ENCODE data around the gene SMOC1.

Gene SMOC1

DNA sequence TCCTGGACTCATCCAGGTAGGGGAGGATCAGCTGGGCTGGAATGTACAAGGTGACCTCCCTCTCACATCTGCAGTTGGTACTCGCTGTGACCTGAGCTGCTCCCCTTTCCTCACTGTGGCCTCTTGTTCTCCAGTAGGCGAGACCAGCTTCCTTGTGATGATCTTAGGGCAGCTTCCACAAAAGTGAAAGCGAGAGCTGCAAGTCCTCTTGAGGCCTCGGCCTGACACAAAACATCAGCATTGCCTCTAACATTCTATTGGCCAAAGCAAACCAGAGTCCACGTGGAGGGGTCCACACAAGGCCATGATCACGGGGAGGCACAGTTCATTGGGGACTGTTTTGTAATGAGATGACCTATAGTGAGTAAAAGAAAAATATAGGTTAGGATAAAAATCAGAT is 127.5 kb downstream of the SMOC1 start:
- Histone ChIP-seq H3K36me3 (ENCODE audit: insufficient read depth, low read length) (no peaks in the 10 kb centered on the region), H3K4me3 (ENCODE audit: low read depth in 1 of 2, low read length in 2 of 2) (no peak overlapping the region)

DNA sequence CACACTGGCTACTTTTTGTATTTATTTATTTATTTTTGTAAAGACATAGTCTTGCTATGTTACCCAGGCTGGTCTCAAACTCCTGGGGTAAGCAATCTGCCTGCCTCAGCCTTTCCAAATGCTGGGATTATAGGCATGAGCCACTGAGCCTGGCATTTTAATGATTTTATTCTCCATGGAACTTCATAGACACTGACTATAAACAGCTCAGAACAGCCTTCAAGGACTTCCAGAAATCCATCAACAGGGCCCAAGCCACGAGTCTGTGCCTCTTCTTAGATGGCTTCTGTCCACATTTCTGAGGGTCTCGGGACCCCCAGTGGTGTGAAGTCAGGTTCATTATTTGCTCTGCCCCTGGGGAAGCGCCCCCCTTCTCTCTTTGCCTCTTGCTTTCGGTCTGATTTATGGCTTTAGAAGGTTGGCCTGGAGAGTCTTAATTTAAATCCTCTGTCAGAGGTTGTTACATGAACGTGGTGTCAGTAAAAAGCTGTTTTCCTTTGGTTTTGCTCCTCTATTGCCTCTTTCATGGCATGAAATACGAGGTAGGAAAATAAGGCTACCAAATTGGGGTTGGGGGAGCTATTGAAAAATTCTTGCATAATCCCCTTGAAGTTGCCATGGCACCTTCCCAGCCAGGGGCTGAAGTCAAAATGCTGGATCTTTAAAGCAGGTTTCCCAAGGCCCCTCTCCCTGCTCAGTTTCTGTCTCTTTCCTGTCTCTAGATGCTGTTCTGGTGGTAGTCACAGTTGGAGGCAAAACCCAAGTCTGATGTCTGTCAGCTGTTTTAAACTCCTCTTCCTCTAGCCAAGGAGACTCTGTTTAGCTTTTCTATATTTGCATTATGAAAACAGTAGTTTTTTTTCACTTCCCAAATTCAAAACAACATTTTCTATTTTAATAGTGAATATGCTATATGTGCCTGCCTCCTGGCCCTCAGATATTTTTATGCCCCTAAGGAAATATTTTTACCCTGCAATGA is 129.4 kb downstream of the SMOC1 start:
- peaks cover 14% of the 10 kb centered on the region for H3K4me1 ChIP-seq (ENCODE audit: insufficient read depth, low read length)
- H3K27me3 ChIP-seq (ENCODE audit: control insufficient read depth in 1 of 2, insufficient read depth in 2 of 2, low read length in 2 of 2): no peaks in the 10 kb centered on the region
- no peak overlapping the region for H3K4me3 ChIP-seq (ENCODE audit: low read depth in 1 of 2, low read length in 2 of 2)
- H3K36me3 ChIP-seq (ENCODE audit: insufficient read depth, low read length): no peaks in the 10 kb centered on the region
- H3K9ac ChIP-seq (ENCODE audit: low read length): no peak overlapping the region
- no peaks in the 10 kb centered on the region for H3K9me3 ChIP-seq (ENCODE audit: low read length)
- H3K27ac ChIP-seq (ENCODE audit: low read depth, low read length): no peak overlapping the region

More for the DNA sequence above, 127.5 kb downstream of the SMOC1 start:
- no peak overlapping the region for H3K27ac ChIP-seq (ENCODE audit: low read depth, low read length)
- H3K27me3 ChIP-seq (ENCODE audit: control insufficient read depth in 1 of 2, insufficient read depth in 2 of 2, low read length in 2 of 2): no peaks in the 10 kb centered on the region
- no peaks in the 10 kb centered on the region for H3K9me3 ChIP-seq (ENCODE audit: low read length)
- no peak overlapping the region for H3K9ac ChIP-seq (ENCODE audit: low read length)
- H3K4me1 ChIP-seq (ENCODE audit: insufficient read depth, low read length): peaks cover 14% of the 10 kb centered on the region

DNA sequence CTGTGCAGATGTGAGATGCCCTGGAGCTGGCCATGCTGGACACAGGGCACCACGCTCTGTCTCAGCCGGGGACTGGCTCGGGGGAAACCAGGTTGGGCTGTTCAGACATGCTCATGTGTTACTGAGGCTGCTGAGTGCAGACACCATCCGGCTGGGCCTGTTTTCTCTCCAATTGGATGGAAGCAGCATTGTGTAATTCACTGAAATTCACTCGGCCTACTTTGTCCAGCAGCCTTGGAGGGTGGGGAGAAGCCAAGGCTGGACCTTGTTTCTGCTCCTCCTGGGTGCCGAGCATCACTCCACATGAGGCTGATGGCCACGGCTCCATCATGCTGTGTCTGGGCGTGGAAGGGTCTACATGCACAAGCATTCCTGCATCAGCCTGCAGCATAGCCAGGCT is 130.7 kb downstream of the SMOC1 start:
- peaks cover 14% of the 10 kb centered on the region for H3K4me1 ChIP-seq (ENCODE audit: insufficient read depth, low read length)
- H3K36me3 ChIP-seq (ENCODE audit: insufficient read depth, low read length): no peaks in the 10 kb centered on the region
- no peaks in the 10 kb centered on the region for H3K9me3 ChIP-seq (ENCODE audit: low read length)
- H3K4me3 ChIP-seq (ENCODE audit: low read depth in 1 of 2, low read length in 2 of 2): no peak overlapping the region
- no peaks in the 10 kb centered on the region for H3K27me3 ChIP-seq (ENCODE audit: control insufficient read depth in 1 of 2, insufficient read depth in 2 of 2, low read length in 2 of 2)
- H3K9ac ChIP-seq (ENCODE audit: low read length): no peak overlapping the region
- H3K27ac ChIP-seq (ENCODE audit: low read depth, low read length): no peak overlapping the region

DNA sequence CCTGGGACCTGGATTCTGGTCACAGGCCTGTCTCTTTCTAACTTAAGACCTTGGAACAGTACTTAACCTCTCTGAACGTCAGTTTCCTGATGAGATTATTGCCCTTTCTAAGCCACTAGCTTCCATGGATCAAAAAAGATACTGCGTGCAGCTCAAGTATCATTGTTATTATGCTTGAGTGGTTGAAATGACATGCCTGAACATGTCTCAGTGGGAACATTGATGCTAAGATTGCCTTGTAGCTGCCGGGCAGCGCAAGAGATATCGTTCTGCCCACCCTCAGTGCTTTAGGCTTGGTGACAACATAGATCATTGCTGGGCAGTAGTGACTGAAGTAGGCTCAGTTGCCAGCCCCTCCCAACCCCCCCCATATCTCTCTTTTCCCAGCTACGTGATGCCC is 131.9 kb downstream of the SMOC1 start:
- Histone ChIP-seq H3K27me3 (ENCODE audit: control insufficient read depth in 1 of 2, insufficient read depth in 2 of 2, low read length in 2 of 2) (no peaks in the 10 kb centered on the region), H3K36me3 (ENCODE audit: insufficient read depth, low read length) (no peaks in the 10 kb centered on the region), H3K4me3 (ENCODE audit: low read depth in 1 of 2, low read length in 2 of 2) (no peak overlapping the region), H3K9ac (ENCODE audit: low read length) (no peak overlapping the region), H3K9me3 (ENCODE audit: low read length) (no peaks in the 10 kb centered on the region), H3K27ac (ENCODE audit: low read depth, low read length) (no peak overlapping the region), H3K4me1 (ENCODE audit: insufficient read depth, low read length) (peaks cover 14% of the 10 kb centered on the region)

DNA sequence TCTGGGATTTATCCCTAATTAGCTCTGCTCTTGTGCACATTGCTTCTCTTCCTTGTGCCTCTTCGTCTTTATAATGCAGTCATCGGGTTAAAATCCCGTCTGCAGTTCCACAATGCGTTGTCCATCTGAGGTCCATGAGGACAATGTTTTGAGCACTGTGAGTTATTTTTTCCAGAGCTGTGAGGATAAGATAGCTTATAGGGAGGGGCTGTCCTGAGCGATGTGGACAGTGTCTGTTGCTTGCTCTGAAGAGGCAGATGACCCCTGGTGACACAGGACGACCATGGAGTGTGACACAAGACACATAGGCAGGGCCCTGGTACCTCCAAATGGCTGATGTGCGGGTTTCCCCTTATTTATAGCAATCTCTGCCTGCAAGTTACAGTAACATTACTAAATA is 132.5 kb downstream of the SMOC1 start:
- Histone ChIP-seq H3K36me3 (ENCODE audit: insufficient read depth, low read length) (no peaks in the 10 kb centered on the region), H3K4me3 (ENCODE audit: low read depth in 1 of 2, low read length in 2 of 2) (no peak overlapping the region), H3K27ac (ENCODE audit: low read depth, low read length) (no peak overlapping the region), H3K9me3 (ENCODE audit: low read length) (no peaks in the 10 kb centered on the region), H3K4me1 (ENCODE audit: insufficient read depth, low read length) (peaks cover 14% of the 10 kb centered on the region), H3K9ac (ENCODE audit: low read length) (no peak overlapping the region), H3K27me3 (ENCODE audit: control insufficient read depth in 1 of 2, insufficient read depth in 2 of 2, low read length in 2 of 2) (no peaks in the 10 kb centered on the region)

DNA sequence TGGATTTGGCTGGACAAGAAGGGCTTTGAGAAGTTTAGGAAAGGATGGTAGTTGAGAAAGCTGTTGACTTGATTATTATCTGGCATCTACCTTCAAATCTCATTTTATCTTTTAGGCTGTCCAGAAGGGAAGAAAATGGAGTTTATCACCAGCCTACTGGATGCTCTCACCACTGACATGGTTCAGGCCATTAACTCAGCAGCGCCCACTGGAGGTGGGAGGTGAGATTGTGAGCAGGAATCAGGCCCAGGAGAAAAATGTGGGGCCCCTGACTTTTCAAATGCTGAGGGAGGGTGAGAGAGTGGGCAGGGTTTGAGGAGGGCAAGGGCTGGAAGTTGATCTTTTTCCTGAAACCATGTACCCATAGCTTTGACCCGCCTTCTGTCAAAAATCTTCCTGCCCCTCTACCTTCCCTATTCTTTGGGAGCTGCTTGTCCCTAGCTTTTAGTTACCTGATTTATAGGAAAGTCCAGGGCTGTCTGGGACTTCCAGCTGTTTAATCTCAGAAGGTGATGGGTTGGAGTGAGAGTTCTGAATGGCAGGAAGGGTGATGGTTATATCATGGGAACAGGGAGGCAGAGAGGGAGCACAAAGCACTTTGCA is 134.2 kb downstream of the SMOC1 start:
- peaks cover 12% of the 10 kb centered on the region for H3K4me1 ChIP-seq (ENCODE audit: insufficient read depth, low read length)

DNA sequence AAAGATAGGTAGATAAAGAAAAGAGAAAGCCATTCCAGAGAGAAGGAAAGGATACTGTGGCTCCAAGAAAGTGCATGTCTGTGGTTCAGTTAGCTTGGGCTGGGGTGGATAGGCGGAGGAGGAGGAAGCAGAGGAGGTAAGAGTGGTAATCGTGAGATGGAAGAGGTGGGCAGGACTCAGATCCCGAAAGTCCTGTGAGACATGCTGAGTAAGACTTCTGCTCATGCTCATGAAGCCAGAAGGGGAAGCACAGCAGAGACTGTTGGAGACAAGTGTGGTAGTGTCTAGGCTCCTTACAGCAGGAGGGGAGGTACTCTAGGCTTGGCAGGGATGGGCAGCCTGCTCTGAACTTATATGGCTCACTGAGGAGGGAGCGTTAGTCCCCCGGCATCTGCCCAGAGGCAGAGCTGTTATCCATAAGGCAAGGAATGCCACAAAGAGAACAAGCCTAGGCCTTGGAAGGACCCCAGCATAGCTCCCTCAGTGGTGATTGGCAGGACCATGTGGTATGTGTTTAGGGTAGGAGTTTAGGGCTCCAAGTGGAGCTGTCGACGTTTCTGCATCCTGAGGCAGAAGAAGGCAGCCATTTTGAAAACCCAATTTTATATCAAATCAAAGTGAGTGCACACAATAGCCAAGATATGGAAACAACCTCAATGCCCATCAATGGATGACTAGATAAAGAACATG is 135.3 kb downstream of the SMOC1 start:
- no peaks in the 10 kb centered on the region for H3K27me3 ChIP-seq (ENCODE audit: control insufficient read depth in 1 of 2, insufficient read depth in 2 of 2, low read length in 2 of 2)
- peaks cover under 1% of the 10 kb centered on the region for H3K4me1 ChIP-seq (ENCODE audit: insufficient read depth, low read length)
- no peak overlapping the region for H3K9ac ChIP-seq (ENCODE audit: low read length)
- H3K27ac ChIP-seq (ENCODE audit: low read depth, low read length): no peak overlapping the region
- no peaks in the 10 kb centered on the region for H3K36me3 ChIP-seq (ENCODE audit: insufficient read depth, low read length)
- no peak overlapping the region for H3K4me3 ChIP-seq (ENCODE audit: low read depth in 1 of 2, low read length in 2 of 2)
- H3K9me3 ChIP-seq (ENCODE audit: low read length): no peaks in the 10 kb centered on the region

More for the DNA sequence above, 134.2 kb downstream of the SMOC1 start:
- Histone ChIP-seq H3K27me3 (ENCODE audit: control insufficient read depth in 1 of 2, insufficient read depth in 2 of 2, low read length in 2 of 2) (no peaks in the 10 kb centered on the region), H3K9me3 (ENCODE audit: low read length) (no peaks in the 10 kb centered on the region), H3K27ac (ENCODE audit: low read depth, low read length) (no peak overlapping the region), H3K9ac (ENCODE audit: low read length) (no peak overlapping the region), H3K36me3 (ENCODE audit: insufficient read depth, low read length) (no peaks in the 10 kb centered on the region), H3K4me3 (ENCODE audit: low read depth in 1 of 2, low read length in 2 of 2) (no peak overlapping the region)

DNA sequence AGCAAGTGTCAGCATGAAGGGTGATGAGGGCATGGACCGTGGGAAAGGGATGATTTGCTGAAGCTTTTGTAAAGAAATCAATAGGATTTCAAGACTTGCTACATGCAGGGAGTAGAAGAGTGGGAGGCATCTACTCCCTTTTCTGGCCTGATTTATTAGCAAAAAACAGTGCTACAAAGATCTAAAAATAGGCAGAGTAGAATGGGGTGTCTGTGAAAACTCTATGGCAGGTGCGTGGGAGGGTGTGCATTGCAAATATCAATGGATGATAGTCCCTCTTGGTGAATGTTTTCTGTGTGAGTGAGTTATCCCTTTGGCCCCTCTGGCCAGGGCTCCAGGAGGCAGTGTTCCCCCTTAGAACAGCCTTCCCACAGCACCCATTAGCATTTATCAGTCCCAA is 139.0 kb downstream of the SMOC1 start:
- Histone ChIP-seq H3K27ac (ENCODE audit: low read depth, low read length) (no peak overlapping the region), H3K36me3 (ENCODE audit: insufficient read depth, low read length) (no peaks in the 10 kb centered on the region), H3K9me3 (ENCODE audit: low read length) (no peaks in the 10 kb centered on the region), H3K27me3 (ENCODE audit: control insufficient read depth in 1 of 2, insufficient read depth in 2 of 2, low read length in 2 of 2) (no peaks in the 10 kb centered on the region), H3K4me3 (ENCODE audit: low read depth in 1 of 2, low read length in 2 of 2) (peak overlapping the region in 1 of 2 donors; percentile 17), H3K4me1 (ENCODE audit: insufficient read depth, low read length) (no peaks in the 10 kb centered on the region), H3K9ac (ENCODE audit: low read length) (no peak overlapping the region)

DNA sequence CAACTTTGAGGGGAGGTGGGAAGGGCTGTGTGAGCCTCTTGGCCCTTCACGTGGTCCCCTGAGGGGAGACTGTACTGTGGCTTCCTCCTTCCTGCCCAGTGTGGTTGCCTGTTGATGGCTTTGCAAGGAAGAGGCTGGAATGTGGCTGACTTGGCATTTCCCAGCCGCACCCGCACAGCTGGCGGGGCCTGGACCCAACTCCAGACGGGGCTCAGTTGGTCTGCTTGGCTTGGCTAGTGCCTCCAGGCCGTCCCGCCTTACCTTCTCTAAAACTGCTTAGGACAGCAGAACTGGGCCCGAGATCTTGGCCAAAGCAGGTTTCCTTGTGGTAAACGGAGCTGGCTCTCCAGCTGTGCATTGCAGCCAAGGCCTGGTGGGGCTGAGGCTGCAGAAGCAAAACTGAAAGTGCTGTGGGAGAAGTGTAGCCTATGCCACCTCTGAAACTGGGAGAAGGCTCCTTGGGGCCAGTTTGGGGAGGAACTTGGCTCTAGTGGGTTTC is 139.5 kb downstream of the SMOC1 start:
- peak overlapping the region in 1 of 2 donors; percentile 17 for H3K4me3 ChIP-seq (ENCODE audit: low read depth in 1 of 2, low read length in 2 of 2)

DNA sequence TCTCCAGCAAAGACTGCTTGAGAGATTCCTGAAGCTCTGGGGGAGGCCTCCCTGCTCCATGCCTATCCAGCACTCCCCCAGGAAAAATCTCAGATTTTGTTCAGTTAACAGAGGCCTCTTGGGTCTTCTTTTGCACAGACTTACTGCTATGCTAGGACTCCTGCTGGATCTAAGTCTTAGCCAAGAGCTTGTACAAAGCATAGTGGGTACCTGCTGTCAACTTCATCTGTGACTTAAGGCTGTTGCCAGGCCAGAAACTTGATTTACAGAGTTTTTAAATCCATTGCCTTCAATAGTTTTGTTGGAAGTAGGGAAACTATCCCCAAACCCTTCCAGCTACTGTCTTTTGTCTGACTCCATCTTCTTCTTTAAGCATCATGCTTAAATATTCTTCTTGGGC is 140.5 kb downstream of the SMOC1 start:
- H3K4me1 ChIP-seq (ENCODE audit: insufficient read depth, low read length): no peaks in the 10 kb centered on the region
- no peaks in the 10 kb centered on the region for H3K9me3 ChIP-seq (ENCODE audit: low read length)
- no peak overlapping the region for H3K27ac ChIP-seq (ENCODE audit: low read depth, low read length)
- H3K36me3 ChIP-seq (ENCODE audit: insufficient read depth, low read length): no peaks in the 10 kb centered on the region
- no peak overlapping the region for H3K9ac ChIP-seq (ENCODE audit: low read length)
- no peak overlapping the region for H3K4me3 ChIP-seq (ENCODE audit: low read depth in 1 of 2, low read length in 2 of 2)
- no peaks in the 10 kb centered on the region for H3K27me3 ChIP-seq (ENCODE audit: control insufficient read depth in 1 of 2, insufficient read depth in 2 of 2, low read length in 2 of 2)

More for the DNA sequence above, 139.5 kb downstream of the SMOC1 start:
- Histone ChIP-seq H3K9ac (ENCODE audit: low read length) (no peak overlapping the region), H3K36me3 (ENCODE audit: insufficient read depth, low read length) (no peaks in the 10 kb centered on the region), H3K27ac (ENCODE audit: low read depth, low read length) (no peak overlapping the region), H3K27me3 (ENCODE audit: control insufficient read depth in 1 of 2, insufficient read depth in 2 of 2, low read length in 2 of 2) (no peaks in the 10 kb centered on the region), H3K9me3 (ENCODE audit: low read length) (no peaks in the 10 kb centered on the region), H3K4me1 (ENCODE audit: insufficient read depth, low read length) (no peaks in the 10 kb centered on the region)
